WI38 (cell line): Measurements from ENCODE around the gene SAMD5.

Experiments
- H3K4me3 ChIP-seq: 2 replicates; pipeline ENCODE4 v1.5.1; 2011; ENCODE audit warnings: low read depth, mild to moderate bottlenecking, control low read depth, low read length
- TF ChIP-seq, protein P1 (sequence below): IDR thresholded peaks from 2 replicates; pipeline ENCODE4 v1.5.1; 2012; ENCODE audit warnings: low read depth, mild to moderate bottlenecking, control low read depth, low read length

Gene SAMD5

DNA sequence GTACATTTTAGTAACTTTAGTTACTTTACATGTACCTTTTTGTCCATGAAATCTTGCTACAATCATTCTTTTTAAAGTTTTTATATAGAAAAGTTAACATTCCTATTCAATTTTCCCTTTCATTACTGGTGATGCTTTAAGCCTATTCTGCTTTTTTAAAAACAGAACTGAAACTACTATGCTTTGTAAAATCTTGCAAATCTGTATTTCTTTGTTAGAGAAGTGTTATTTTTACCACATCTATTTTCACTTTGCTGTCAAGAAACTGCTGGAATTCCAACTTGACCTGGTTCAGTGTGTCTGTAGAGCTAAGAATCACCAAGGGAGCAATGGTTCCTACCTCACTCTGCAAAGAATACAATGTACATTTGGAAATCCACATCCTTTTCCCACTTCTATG is 21.8 kb upstream of the SAMD5 start:
- no peak overlapping the region for H3K4me3 ChIP-seq
- TF ChIP-seq, protein P1, sequence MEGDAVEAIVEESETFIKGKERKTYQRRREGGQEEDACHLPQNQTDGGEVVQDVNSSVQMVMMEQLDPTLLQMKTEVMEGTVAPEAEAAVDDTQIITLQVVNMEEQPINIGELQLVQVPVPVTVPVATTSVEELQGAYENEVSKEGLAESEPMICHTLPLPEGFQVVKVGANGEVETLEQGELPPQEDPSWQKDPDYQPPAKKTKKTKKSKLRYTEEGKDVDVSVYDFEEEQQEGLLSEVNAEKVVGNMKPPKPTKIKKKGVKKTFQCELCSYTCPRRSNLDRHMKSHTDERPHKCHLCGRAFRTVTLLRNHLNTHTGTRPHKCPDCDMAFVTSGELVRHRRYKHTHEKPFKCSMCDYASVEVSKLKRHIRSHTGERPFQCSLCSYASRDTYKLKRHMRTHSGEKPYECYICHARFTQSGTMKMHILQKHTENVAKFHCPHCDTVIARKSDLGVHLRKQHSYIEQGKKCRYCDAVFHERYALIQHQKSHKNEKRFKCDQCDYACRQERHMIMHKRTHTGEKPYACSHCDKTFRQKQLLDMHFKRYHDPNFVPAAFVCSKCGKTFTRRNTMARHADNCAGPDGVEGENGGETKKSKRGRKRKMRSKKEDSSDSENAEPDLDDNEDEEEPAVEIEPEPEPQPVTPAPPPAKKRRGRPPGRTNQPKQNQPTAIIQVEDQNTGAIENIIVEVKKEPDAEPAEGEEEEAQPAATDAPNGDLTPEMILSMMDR = no peak

DNA sequence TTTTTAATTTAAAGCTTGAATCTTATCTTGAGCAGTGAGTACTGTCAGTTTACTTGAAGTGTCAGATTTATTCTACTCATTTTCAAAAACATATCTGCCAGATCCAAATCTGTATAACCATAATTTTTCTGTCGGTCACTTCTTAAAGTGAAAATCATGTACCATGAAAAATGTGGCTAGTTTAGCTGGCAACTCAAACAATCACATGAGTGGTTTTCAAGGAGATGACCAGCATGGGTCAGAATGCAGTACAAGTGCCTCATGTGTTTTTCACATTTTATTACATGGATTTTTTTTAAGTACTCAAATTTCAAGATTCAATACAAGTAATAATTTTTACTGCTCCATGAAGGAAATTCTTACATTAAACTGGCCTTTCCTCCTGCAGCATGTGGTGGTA is 11.0 kb upstream of the SAMD5 start:
- TF ChIP-seq, protein P1 = no peak
- H3K4me3 ChIP-seq = no peak overlapping the region

DNA sequence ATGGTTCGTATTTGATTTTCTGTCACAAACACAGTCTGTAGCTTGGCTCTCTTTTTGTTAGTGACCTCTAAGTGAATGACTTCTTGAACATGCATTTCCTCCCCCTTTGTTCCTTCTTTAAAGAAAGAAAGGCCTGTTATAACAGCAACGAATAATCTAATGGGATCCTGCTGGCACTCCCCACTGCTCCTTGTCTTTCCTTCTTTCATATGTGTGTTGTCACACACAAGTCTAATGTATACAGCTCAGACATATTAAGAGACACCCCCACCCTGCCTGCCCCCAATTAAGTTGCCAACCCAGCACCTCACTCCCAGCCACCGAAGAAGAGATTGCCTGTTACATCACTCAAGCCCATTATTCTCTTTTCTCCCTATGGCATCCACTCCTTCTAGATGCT is 4.9 kb upstream of the SAMD5 start:
- no peak overlapping the region for H3K4me3 ChIP-seq
- TF ChIP-seq, protein P1 = no peak

DNA sequence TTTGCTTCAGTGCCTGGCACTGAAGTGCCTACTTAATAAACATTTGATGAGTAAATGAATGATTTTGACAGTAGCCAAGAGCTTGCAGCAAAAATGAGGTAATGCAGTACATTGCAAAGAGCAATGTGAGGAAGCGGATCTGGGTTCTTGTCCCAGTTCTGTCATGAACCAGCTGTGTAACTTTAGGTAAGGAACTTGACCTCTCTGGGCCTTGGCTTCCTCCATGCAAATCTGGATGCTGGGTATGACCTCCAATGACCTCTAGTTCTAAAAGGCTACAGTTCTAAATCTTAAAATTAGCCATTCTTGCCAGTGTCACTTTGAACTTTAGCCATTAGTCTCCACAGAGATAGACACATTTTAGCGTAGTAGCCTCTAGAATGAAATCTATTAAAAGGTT is 3.6 kb upstream of the SAMD5 start:
- TF ChIP-seq, protein P1 = no peak
- H3K4me3 ChIP-seq = no peak overlapping the region

DNA sequence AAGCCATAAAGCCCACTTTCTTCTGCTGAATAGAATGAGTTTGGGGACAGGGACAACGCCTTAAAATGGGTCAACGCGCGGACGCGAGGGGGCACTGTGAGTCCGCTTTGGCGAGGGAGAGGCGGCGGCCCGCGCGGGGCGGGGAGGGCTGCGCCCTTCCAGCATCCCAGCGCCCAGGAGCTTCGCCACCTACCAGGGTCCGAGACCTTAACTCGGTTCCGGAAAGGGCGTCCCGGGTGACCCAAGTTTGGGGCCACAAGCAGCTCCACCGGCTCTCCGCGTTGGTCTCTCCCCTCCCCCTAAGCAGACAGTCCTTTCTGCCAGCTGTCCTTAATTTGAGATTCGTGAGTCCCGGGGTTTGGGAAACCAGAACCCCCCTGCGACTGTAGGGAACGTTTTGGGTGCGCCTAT is 1.8 kb upstream of the SAMD5 start:
- TF ChIP-seq, protein P1 = peak; percentile 56
- H3K4me3 ChIP-seq = peak overlapping the region; percentile 37

DNA sequence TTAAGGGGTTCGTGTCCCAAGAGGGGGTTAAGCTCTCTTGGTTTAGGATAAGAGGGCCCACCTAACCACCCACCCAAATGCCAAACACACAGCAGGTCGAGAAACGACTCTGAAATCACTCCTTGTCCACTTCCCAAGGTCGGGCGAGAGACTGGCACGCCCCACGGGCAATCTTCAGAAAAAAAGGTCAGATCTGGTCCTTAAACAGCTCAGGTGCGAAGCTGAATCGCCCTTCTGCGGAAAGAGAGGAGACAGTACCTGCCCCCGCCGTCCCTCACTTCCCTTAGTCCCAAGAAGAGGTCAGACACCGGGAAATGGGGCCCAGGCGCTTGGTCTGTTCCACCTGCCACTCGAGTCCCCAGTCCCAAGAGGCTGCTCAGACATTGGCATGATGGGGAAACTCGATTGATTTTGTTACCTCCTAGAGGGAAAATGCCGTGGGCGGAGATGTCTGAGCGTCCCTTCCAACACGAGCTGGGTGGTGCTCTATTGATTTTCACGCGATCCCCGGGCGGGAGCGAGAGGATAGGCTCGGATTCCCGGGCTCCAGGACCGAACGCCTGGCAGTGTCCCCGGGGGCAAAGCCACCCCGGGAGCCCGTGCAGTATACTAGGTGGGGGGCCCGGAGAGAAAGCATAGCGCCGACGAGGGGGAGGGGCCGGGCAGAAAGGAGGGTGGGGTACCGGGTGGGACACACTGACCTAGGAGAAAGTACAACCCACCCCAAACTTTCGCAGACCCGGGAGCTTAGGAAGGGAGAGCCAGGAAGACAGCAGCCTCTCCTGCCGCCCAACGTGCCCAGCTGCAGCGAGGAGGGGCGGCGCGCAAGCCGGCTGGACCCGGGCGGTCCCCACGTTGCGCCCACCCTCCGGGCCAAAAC is 1.1 kb upstream of the SAMD5 start:
- TF ChIP-seq, protein P1 = no peak
- H3K4me3 ChIP-seq = peak overlapping the region; percentile 65

DNA sequence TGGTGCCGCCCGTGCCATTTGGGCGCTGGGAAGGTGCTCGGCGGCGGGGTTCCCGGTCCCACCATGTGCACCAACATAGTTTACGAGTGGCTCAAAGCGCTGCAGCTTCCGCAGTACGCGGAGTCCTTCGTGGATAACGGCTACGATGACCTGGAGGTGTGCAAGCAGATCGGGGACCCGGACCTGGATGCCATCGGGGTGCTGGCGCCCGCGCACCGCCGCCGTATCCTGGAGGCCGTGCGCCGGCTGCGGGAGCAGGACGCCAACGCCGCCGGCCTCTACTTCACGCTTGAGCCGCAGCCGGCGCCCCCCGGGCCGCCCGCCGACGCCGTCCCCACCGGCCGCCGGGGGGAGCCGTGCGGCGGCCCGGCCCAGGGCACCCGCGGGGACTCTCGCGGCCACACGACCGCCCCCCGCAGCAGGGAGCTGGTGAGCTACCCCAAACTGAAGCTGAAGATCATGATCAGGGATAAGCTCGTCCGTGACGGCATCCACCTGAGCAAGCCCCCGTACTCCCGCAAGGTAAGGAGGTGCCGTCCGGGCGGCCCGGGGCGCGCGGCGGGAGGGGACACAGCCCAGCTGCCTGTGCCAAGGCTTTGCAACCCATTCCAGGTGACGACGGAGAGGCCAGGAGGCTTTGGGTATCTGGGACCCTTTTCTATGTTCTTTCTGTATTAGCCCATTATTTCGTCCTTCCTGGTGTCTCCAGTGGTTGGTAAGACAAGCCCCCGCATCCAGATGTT is 547 bp downstream of the SAMD5 start:
- TF ChIP-seq, protein P1 = no peak
- peak overlapping the region; percentile 65 for H3K4me3 ChIP-seq
